CD4-positive, alpha-beta T cell treated with Interleukin-4 for 1 hour (primary cell): ENCODE data around the gene LAMC3.
A peak's percentile ranks its signal among the peaks of the same experiment; 100 is the strongest.
"Not testable (repeated sequence)": the region's sequence is repeated elsewhere in the genome, so short reads cannot be mapped to it uniquely, and the experiment has no call there.

Experiments used
- DNase-seq, 2 donors: peaks; one replicate each; pipeline ENCODE4 v3.0.0-alpha.2; 2020 to 2022

Gene LAMC3

DNA sequence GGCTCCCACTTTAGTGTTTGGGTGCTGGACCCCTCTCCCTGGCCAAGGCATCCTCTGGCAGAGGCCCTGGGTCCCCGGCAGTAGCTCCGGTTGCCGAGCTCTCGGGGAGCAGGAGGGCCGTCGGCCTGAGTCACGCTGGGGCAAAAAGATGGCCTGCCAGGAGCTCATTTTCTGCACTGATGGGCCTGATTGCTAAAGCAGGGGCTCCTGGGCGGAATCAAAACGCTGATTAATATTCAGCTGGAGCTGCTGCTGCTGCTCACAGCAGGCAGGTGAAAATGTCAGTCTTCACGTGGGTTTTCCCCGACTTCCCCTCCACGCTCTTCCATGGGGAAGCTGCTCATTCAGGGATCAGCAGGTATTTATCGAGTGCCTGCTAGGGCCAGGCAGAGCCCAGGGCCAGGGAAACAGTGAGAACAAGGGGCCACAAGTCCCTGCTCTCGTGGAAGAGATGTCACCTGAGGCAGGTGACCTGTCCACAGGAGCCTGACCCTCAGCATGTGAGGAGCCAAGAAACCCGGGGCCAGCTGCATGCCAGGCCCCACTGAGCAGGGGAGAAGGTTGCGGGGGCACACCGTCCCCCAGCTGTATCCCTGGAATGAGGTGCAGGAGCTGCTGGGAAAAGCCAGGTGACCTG, 22.1 kb downstream of the LAMC3 start:
- DNase-seq = no peak

- DNase-seq = no peak
These were observed 22.6 kb downstream of the LAMC3 start for GRCh38 chr9:131031642-131032005.

- no peak for DNase-seq
These were observed 23.4 kb downstream of the LAMC3 start for GRCh38 chr9:131032384-131032783.

GRCh38 chr9:131033269-131034224, 24.6 kb downstream of the LAMC3 start:
- DNase-seq = no peak

DNA sequence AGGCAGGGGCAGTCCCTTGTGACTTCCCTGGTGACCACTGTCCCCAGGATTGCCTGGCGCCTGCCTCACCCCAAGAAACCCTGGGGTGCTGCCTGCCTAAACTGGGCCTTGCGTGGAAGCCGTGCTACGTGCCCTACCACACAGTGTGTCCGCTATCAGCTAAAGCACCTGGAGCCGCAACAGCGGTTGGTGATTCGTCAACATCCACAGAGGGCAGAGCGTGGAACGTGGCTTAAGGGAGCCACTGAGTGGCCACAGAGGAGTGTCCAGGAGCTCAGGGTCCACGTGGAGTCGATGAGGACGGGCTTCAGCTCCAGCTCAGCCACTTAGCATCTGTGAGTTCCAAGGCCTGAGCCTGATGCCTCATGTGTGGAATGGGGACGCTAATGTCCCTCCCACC, 25.3 kb downstream of the LAMC3 start:
- DNase-seq = no peak

DNA sequence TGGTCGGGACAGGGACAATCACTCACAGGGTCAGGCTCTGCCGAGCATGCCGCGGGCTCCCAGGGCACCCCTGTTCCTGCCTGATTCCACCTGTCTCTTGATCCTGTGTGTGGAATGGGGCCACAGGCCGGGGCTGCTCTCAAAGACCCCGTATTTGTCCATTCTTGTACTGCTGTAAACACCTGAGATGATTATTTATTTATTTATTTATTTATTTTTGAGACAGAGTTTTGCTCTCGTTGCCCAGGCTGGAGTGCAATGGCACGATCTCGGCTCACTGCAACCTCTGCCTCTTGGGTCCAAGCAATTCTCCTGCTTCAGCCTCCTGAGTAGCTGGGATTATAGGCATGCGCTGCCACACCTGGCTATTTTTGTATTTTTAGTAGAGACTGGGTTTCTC, 25.8 kb downstream of the LAMC3 start:
- DNase-seq = not testable (repeated sequence)

DNA sequence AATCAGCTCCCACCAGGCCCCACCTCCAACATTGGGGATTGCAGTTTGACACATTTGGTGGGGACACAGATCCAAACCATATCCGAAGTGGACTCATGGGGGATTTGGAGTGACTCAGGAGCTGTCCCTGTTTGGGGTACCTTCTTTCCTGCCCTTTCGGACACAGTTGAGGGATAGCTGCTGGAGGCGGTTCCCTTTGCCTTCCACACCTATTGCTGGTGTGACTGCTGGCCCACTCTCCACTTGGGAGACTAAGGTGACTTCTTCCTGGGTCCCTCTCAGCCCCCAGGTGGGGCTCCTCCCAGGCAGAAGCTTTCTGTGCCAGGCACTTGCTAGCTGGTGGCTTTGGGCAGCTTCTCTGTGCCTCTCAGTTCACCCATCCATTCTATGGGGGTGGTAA, 26.6 kb downstream of the LAMC3 start:
- DNase-seq = no peak

DNA sequence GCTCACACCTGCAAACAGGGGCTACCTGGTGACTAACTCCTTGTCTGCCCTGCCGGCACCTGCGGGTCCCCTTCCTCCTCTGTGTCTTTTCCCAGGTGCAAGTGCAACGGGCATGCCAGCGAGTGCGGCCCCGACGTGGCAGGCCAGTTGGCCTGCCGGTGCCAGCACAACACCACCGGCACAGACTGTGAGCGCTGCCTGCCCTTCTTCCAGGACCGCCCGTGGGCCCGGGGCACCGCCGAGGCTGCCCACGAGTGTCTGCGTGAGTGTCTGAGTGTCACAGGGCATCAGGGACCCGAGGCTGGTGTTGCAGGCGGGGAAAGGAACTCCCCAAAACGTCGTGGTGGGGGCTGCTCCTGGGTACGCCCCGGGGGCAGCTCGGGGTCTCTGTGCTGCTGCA, 27.1 kb downstream of the LAMC3 start:
- no peak for DNase-seq

DNA sequence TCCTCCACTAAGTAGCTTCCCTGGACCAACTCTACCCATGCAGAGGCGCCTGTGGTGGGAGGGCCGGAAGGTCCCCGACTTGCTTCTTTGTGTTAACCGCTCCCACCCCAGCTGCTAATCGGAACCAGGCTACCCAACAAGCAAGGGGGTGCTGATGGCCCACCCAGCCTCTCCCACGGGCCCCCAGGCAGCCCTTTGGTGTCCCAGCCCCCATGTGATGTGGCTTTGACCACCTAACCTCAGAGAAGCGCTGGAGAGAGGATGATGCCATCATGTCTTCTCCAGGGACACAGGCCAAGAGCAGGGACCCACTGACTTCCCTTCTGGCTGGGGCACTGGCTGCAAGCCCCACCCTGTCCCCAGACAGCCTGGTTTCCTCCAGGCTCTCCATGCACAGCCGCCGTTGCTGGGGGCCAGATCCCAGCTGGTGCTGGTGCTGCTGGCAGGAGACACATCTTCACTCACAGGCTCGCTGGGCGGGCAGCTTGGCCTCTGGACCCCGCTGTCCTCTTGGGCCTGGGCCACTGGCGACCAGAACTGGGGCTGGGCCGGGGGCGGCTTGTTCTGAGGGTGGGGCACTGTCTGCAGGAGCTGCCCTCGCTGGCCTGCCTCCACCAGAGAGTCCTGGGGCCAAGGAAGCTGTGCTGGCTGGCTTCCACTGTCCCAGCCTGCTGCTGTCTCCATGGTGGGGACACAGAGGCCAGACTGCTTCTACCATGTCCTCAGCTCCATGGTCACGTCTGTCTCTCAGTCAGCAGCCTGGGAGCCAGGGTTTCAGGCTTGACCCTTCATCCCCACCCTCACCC, 27.8 kb downstream of the LAMC3 start:
- DNase-seq = no peak

DNA sequence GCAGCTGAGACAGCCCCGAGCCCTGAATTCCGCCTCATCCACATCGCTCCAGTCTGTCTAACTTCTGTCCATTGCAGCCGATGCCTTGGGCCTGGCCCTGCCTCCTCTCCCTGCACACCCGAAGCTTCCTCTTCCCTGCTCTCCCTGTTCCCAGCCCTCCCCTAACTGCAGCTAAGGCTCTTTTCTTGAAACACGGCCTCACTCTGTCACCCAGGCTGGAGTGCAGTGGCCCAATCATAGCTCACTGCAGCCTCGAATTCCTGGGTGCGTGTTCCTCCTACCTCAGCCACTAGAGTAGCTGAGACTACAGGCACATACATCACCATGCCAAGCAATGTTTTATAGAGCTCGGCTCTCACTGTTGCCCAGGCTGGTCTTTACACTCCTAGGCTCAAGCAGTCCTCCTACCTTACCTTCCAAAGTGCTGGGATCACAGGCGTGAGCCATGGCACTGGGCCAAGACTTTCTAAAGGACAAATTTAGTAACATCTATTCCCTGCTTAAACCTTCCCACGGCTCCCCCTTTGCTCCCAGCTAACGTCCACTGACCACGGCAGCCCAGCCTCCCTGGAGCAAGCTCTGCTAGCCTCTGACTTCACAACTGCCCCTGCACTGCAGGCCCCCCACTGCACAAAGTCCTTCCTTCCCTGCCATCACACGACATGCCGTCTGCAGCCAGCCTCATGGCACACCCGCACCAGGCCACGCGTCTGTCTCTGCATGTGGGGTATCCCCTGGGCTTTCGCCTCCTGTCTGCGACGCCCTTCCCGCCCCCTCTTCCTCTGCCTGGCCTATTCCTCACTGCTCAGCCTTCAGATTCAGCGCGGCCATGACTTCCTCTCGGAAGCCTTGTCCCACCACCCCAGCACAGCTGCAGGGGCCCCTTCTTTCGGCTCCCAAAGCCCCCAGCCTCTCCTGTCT, 28.6 kb downstream of the LAMC3 start:
- DNase-seq = no peak

GRCh38 chr9:131038256-131039128, 29.5 kb downstream of the LAMC3 start:
- no peak for DNase-seq

- DNase-seq = no peak
These were observed 30.4 kb downstream of the LAMC3 start for GRCh38 chr9:131039129-131039954.

- no peak for DNase-seq
These were observed 33.7 kb downstream of the LAMC3 start for GRCh38 chr9:131042666-131043065.

DNA sequence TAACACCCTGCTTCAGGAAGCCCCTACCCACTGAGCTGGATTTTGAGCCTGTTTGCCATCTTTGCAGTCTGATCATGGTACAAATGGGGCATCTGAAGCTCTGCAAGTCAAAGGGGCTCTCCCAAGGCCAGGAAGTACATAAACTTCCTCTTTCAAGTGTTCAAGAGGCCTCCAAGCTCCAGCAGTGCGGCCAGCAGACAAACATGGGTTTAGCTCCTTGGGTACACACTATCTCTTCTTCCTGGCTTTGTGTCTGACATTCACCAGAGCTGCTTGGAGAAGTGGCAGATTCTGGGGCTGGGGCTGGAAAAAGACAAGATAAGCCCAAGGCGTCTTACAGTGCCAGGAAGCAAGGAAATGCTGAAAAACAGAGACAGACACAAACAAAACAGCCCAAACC, 34.1 kb downstream of the LAMC3 start:
- DNase-seq = peak in 1 of 2 donors; percentile 23

DNA sequence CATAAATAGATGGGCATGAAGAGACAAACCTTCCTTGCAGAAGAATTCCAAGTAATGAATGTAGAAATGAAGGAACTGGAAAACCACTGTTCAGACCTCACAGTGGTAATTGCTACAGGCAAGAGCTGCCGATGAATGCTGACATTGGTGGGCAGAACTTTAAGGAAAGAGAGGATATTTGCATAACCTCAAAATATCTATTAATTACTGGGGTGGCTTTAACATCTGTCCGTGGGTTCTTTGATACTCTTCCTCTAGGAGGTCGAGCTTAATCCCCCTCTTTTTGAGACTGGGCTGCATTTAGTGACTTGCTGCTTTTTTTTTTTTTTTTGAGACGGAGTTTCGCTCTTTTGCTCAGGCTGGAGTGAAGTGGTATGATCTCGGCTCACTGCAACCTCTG, 34.7 kb downstream of the LAMC3 start:
- no peak for DNase-seq

DNA sequence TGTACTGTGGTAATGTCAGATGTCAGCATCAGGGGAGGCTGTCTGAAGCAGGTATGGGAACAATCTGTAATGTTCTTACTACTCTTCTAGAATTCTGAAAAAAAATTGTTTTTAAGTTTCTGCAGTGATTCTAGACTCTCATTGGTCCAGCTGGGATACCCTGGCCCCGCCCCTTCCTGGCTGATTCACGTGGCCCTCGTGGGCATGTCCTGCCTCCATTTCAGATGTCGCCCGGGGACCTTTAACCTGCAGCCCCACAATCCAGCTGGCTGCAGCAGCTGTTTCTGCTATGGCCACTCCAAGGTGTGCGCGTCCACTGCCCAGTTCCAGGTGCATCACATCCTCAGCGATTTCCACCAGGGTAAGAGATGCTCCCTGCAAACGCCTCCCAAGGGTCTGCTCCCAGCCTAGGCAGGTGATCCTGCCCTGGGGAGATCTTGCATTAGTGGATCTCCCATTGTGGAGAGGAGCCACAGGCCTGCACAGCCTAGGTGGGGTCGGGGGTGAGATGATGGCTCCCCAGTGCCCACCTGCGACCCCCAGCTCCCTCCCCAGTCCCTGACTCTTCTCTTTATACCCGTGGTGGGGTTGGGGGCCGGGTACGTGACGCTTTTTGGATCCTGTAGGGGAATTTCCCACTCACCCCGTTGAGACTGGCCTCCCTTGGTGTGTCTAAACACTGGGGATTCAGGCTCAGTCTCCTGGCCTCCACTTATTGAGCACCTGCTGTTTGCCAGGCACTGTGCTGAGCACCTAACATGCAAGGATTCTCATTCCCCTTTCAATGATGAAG, 36.5 kb downstream of the LAMC3 start:
- peak in 1 of 2 donors; percentile 30 for DNase-seq

- no peak for DNase-seq
These were observed 37.1 kb downstream of the LAMC3 start for GRCh38 chr9:131046093-131046380.

GRCh38 chr9:131046581-131047202, 37.7 kb downstream of the LAMC3 start:
- DNase-seq = peak; percentile 58 to 72

DNA sequence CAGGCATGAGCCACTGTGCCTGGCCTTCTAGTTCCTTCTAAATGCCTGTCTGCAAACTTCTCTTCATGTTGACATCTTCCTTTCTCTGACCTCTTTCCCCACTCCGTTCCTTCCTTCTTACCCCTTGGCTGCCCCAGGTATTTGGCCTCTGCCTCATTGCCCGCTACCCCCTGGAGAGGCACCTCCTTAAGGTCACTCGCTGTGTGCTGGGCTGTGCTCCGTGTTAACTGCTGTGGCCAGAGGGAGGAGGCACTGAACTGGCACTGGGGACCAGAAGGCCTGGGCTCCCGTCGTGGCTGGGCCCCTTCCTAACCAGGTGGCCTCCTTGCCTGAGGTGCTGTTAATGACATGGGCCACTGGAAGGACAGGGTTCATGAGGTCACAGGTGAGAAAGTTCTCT, 39.4 kb downstream of the LAMC3 start:
- no peak for DNase-seq
